ENCODE results near the gene ALDH1L1. TPM values are rescaled to one million over a fixed set of nuclear protein-coding genes. Genes with fewer than 3 reads are reported as not detected.

The ALDH1L1 gene
- total RNA-seq, 8 experiments from 2014 or later: 0.27 to 7.8 (median 0.75) TPM

GRCh38 chr3:126134219-126134975 is 46.0 kb downstream of the ALDH1L1 start:
- peak; percentile 90 to 98 (median 91) for ATAC-seq (replicated peaks in 6 of 8)
- peaks cover 7 to 8% of the 10 kb centered on the region in 2 donors for H3K4me1 ChIP-seq (replicated peaks in 1 of 2)
- in situ Hi-C loops (cut with MboI; ENCODE audit: low pct_unique_long_range_greater_than_20kb in 2 of 9, low sequenced_read_pairs in 9 of 9, unreplicated experiment in 9 of 9): loop anchor here in 5 of 9 experiments (25.0 kb wide), 1 partner anchor 253 kb away; the partner anchor contains the start of gene CFAP100 (in 5 of the 5)
- H3K4me3 ChIP-seq: no peak overlapping the region
- no peak overlapping the region for H3K27ac ChIP-seq
- 0 to 80% (median 59%) methylated on average over 1 to 12 of the region's 23 CpGs; no CpG with 5 or more reads in 2 of the 10 experiments for WGBS, 10 experiments

GRCh38 chr3:126133606-126134005 is 46.8 kb downstream of the ALDH1L1 start:
- H3K4me3 ChIP-seq: no peak overlapping the region
- WGBS, 10 experiments: 26 to 100% (median 69%) methylated on average over 1 to 5 of the region's 6 CpGs; no CpG with 5 or more reads in 7 of the 10 experiments
- ATAC-seq (replicated peaks in 6 of 8): peak in 3 of 8 experiments; percentile 1 to 9 (median 7)
- H3K4me1 ChIP-seq (replicated peaks in 1 of 2): peaks cover 7 to 8% of the 10 kb centered on the region in 2 donors
- no peak overlapping the region for H3K27ac ChIP-seq
- in situ Hi-C loops (cut with MboI; ENCODE audit: low pct_unique_long_range_greater_than_20kb in 2 of 9, low sequenced_read_pairs in 9 of 9, unreplicated experiment in 9 of 9): loop anchor here in 5 of 9 experiments (25.0 kb wide), 1 partner anchor 254 kb away; the partner anchor contains the start of gene CFAP100 (in 5 of the 5)

GRCh38 chr3:126132751-126133511 is 47.5 kb downstream of the ALDH1L1 start:
- in situ Hi-C loops (cut with MboI; ENCODE audit: low pct_unique_long_range_greater_than_20kb in 2 of 9, low sequenced_read_pairs in 9 of 9, unreplicated experiment in 9 of 9): loop anchor here in 5 of 9 experiments (25.0 kb wide), 1 partner anchor 254 kb away; the partner anchor contains the start of gene CFAP100 (in 5 of the 5)
- Histone ChIP-seq H3K27ac (no peak overlapping the region), H3K4me3 (no peak overlapping the region), H3K4me1 (replicated peaks in 1 of 2) (peaks cover 7 to 8% of the 10 kb centered on the region in 2 donors)
- 24 to 57% (median 47%) methylated on average over 1 to 8 of the region's 14 CpGs for WGBS, 10 experiments
- peak in 1 of 8 experiments; percentile 15 for ATAC-seq (replicated peaks in 6 of 8)

GRCh38 chr3:126131881-126132750 is 48.3 kb downstream of the ALDH1L1 start:
- H3K27ac ChIP-seq: no peak overlapping the region
- in situ Hi-C loops (cut with MboI; ENCODE audit: low pct_unique_long_range_greater_than_20kb in 2 of 9, low sequenced_read_pairs in 9 of 9, unreplicated experiment in 9 of 9): loop anchor here in 5 of 9 experiments (25.0 kb wide), 1 partner anchor 255 kb away; the partner anchor contains the start of gene CFAP100 (in 5 of the 5)
- H3K4me1 ChIP-seq (replicated peaks in 1 of 2): peaks cover 7% of the 10 kb centered on the region in 2 donors
- WGBS, 10 experiments: 35 to 100% (median 78%) methylated on average over 1 to 7 of the region's 16 CpGs; no CpG with 5 or more reads in 2 of the 10 experiments
- no peak overlapping the region for H3K4me3 ChIP-seq
- ATAC-seq (replicated peaks in 6 of 8): no peak

- in situ Hi-C loops (cut with MboI; ENCODE audit: low pct_unique_long_range_greater_than_20kb in 2 of 9, low sequenced_read_pairs in 9 of 9, unreplicated experiment in 9 of 9): loop anchor here in 5 of 9 experiments (25.0 kb wide), 1 partner anchor 256 kb away; the partner anchor contains the start of gene CFAP100 (in 5 of the 5)
- ATAC-seq (replicated peaks in 6 of 8): no peak
- WGBS, 10 experiments: 55 to 100% (median 75%) methylated on average over 1 to 5 of the region's 19 CpGs; no CpG with 5 or more reads in 2 of the 10 experiments
These were observed 49.2 kb downstream of the ALDH1L1 start for GRCh38 chr3:126130981-126131745.

GRCh38 chr3:126130081-126130855 is 50.1 kb downstream of the ALDH1L1 start:
- Histone ChIP-seq H3K4me1 (replicated peaks in 1 of 2) (no peaks in the 10 kb centered on the region), H3K27ac (no peak overlapping the region), H3K4me3 (no peak overlapping the region)
- in situ Hi-C loops (cut with MboI; ENCODE audit: low pct_unique_long_range_greater_than_20kb in 2 of 9, low sequenced_read_pairs in 9 of 9, unreplicated experiment in 9 of 9): loop anchor here in 5 of 9 experiments (25.0 kb wide), 1 partner anchor 257 kb away; the partner anchor contains the start of gene CFAP100 (in 5 of the 5)
- WGBS, 10 experiments: 33 to 100% (median 89%) methylated on average over 1 to 5 of the region's 15 CpGs; no CpG with 5 or more reads in 4 of the 10 experiments
- no peak for ATAC-seq (replicated peaks in 6 of 8)

More at GRCh38 chr3:126130981-126131745, 49.2 kb downstream of the ALDH1L1 start:
- H3K4me3 ChIP-seq: no peak overlapping the region
- no peak overlapping the region for H3K27ac ChIP-seq
- H3K4me1 ChIP-seq (replicated peaks in 1 of 2): no peaks in the 10 kb centered on the region

GRCh38 chr3:126129398-126129891 is 50.9 kb downstream of the ALDH1L1 start:
- no peak overlapping the region for H3K27ac ChIP-seq
- ATAC-seq (replicated peaks in 6 of 8): no peak
- in situ Hi-C loops (cut with MboI; ENCODE audit: low pct_unique_long_range_greater_than_20kb in 2 of 9, low sequenced_read_pairs in 9 of 9, unreplicated experiment in 9 of 9): loop anchor here in 5 of 9 experiments (25.0 kb wide), 1 partner anchor 258 kb away; the partner anchor contains the start of gene CFAP100 (in 5 of the 5)
- no peaks in the 10 kb centered on the region for H3K4me1 ChIP-seq (replicated peaks in 1 of 2)
- WGBS, 10 experiments: 33 to 93% (median 85%) methylated on average over 1 to 10 of the region's 16 CpGs; no CpG with 5 or more reads in 4 of the 10 experiments
- H3K4me3 ChIP-seq: no peak overlapping the region

GRCh38 chr3:126128504-126129397 is 51.6 kb downstream of the ALDH1L1 start:
- WGBS, 10 experiments: 0 to 86% (median 80%) methylated on average over 1 of the region's 13 CpGs; no CpG with 5 or more reads in 7 of the 10 experiments
- no peaks in the 10 kb centered on the region for H3K4me1 ChIP-seq (replicated peaks in 1 of 2)
- no peak overlapping the region for H3K4me3 ChIP-seq
- no peak for ATAC-seq (replicated peaks in 6 of 8)
- in situ Hi-C loops (cut with MboI; ENCODE audit: low pct_unique_long_range_greater_than_20kb in 2 of 9, low sequenced_read_pairs in 9 of 9, unreplicated experiment in 9 of 9): loop anchor here in 5 of 9 experiments (25.0 kb wide), 1 partner anchor 259 kb away; the partner anchor contains the start of gene CFAP100 (in 5 of the 5)
- no peak overlapping the region for H3K27ac ChIP-seq

GRCh38 chr3:126127904-126128303 is 52.5 kb downstream of the ALDH1L1 start:
- ATAC-seq (replicated peaks in 6 of 8): no peak
- in situ Hi-C loops (cut with MboI; ENCODE audit: low pct_unique_long_range_greater_than_20kb in 2 of 9, low sequenced_read_pairs in 9 of 9, unreplicated experiment in 9 of 9): loop anchor here in 5 of 9 experiments (25.0 kb wide), 1 partner anchor 259 kb away; the partner anchor contains the start of gene CFAP100 (in 5 of the 5)
- Histone ChIP-seq H3K27ac (no peak overlapping the region), H3K4me1 (replicated peaks in 1 of 2) (no peaks in the 10 kb centered on the region), H3K4me3 (no peak overlapping the region)
- WGBS, 10 experiments: 60 to 100% (median 75%) methylated on average over 1 to 2 of the region's 7 CpGs; no CpG with 5 or more reads in 7 of the 10 experiments

GRCh38 chr3:126127452-126127851 is 52.9 kb downstream of the ALDH1L1 start:
- Histone ChIP-seq H3K4me1 (replicated peaks in 1 of 2) (no peaks in the 10 kb centered on the region), H3K4me3 (no peak overlapping the region), H3K27ac (no peak overlapping the region)
- ATAC-seq (replicated peaks in 6 of 8): no peak
- in situ Hi-C loops (cut with MboI; ENCODE audit: low pct_unique_long_range_greater_than_20kb in 2 of 9, low sequenced_read_pairs in 9 of 9, unreplicated experiment in 9 of 9): loop anchor here in 5 of 9 experiments (25.0 kb wide), 1 partner anchor 260 kb away; the partner anchor contains the start of gene CFAP100 (in 5 of the 5)
- WGBS, 10 experiments: no CpG with 5 or more reads among the region's 10 CpGs
